Progenitor cell of endocrine pancreas (in vitro differentiated cells): ENCODE results near the gene MACF1. TPM values are rescaled to one million over a fixed set of nuclear protein-coding genes. Genes with fewer than 3 reads are reported as not detected.
A peak's percentile ranks its signal among the peaks of the same experiment; 100 is the strongest.

Experiments used
- DNase-seq: peaks from one replicate; pipeline ENCODE4 v3.0.0; 2021; ENCODE audit warnings: low spot score; ENCODE audit not compliant: unreplicated experiment
- H3K27ac Mint-ChIP-seq: 2 replicates; pipeline ENCODE4 v1.8.0; 2021; ENCODE audit warnings: mild to moderate bottlenecking, moderate library complexity, mixed read lengths
- H3K27me3 Mint-ChIP-seq: 2 replicates; pipeline ENCODE4 v1.8.0; 2021; ENCODE audit warnings: mixed read lengths
- H3K36me3 Mint-ChIP-seq: 2 replicates; pipeline ENCODE4 v1.8.0; 2022; ENCODE audit warnings: mixed read lengths; ENCODE audit not compliant: insufficient read depth
- H3K4me1 Mint-ChIP-seq: 2 replicates; pipeline ENCODE4 v1.8.0; 2021; ENCODE audit warnings: low read depth, mixed read lengths
- H3K4me3 Mint-ChIP-seq: 2 replicates; pipeline ENCODE4 v1.8.0; 2021; ENCODE audit warnings: low read depth, mild to moderate bottlenecking, moderate library complexity, mixed read lengths
- H3K9me3 Mint-ChIP-seq: 2 replicates; pipeline ENCODE4 v1.8.0; 2021; ENCODE audit warnings: low read depth, mixed read lengths
- total RNA-seq: library from RNA; stranded (reverse); gene quantifications from 2 replicates; pipeline ENCODE4 v1.2.1, GENCODE V29; 2021
- TF ChIP-seq, protein P1 (sequence below): fragments of 200-600 bp; sonication (generic); IDR thresholded peaks from one replicate; pipeline ENCODE4 v1.5.0; 2021; ENCODE audit warnings: antibody characterized with exemption, mild to moderate bottlenecking; ENCODE audit not compliant: unreplicated experiment

Gene MACF1
- total RNA-seq, 1 donor from 2014 or later: 241 TPM

DNA sequence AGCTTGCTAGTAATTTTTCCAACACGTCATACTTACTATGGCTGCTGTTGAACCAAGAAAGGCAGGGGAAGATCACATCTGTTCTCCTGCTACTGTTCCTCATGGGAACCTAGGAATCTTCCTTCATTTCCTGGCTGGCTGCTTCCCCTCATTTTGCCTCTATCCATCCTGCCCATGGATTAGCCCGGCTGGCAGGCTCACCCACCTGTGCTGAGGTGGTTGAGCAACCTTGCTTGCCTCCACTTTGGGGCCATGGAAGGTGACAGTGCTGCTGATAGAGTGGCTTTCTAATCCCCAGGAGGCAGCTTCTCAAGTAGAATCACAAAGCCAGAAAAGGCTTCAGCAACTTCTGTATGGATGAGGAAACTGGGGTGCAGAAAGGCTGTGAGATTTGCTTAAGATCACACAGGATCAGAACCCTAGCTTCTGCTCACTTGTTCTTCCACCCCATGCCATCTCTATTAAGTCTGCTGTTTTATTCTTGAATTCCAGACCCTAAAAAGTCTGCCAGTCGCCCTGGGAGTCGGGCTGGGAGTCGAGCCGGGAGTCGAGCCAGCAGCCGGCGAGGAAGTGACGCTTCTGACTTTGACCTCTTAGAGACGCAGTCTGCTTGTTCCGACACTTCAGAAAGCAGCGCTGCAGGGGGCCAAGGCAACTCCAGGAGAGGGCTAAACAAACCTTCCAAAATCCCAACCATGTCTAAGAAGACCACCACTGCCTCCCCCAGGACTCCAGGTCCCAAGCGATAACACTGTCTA, 280.7 kb downstream of the MACF1 start:
- Mint-ChIP-seq H3K4me3 (no peak overlapping the region), H3K4me1 (peaks cover 2% of the 10 kb centered on the region), H3K27me3 (peaks cover 8% of the 10 kb centered on the region), H3K9me3 (no peaks in the 10 kb centered on the region), H3K36me3 (peaks cover 23% of the 10 kb centered on the region), H3K27ac (no peak overlapping the region)
- DNase-seq: no peak
- TF ChIP-seq, protein P1, sequence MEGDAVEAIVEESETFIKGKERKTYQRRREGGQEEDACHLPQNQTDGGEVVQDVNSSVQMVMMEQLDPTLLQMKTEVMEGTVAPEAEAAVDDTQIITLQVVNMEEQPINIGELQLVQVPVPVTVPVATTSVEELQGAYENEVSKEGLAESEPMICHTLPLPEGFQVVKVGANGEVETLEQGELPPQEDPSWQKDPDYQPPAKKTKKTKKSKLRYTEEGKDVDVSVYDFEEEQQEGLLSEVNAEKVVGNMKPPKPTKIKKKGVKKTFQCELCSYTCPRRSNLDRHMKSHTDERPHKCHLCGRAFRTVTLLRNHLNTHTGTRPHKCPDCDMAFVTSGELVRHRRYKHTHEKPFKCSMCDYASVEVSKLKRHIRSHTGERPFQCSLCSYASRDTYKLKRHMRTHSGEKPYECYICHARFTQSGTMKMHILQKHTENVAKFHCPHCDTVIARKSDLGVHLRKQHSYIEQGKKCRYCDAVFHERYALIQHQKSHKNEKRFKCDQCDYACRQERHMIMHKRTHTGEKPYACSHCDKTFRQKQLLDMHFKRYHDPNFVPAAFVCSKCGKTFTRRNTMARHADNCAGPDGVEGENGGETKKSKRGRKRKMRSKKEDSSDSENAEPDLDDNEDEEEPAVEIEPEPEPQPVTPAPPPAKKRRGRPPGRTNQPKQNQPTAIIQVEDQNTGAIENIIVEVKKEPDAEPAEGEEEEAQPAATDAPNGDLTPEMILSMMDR: no peak

DNA sequence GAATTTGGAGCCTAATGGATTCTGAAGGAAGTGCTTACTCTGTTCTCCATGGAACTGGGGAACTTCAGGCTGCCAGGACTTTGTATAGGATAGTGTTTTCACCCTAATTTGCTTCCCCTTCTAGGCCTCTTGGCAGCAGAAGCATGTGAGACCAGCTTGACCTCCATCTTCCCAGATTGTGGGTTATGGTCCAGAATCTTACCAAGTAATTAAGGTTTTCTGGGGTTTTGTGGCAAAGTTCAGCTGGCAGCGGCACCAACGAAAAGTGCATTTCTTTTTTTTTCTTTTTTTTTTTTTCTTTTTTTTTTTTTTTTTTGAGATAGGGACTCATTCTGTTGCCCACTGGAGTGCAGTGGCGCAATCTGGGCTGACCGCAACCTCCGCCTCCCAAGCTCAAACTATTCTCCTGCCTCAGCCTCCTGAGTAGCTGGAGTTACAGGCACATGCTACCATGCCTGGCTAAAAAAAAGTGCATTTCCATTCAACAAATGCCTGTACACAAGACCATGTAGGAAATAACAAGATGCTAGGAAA, 283.6 kb downstream of the MACF1 start:
- Mint-ChIP-seq H3K4me3 (no peak overlapping the region), H3K4me1 (peaks cover 5% of the 10 kb centered on the region), H3K36me3 (peaks cover 14% of the 10 kb centered on the region), H3K27me3 (peaks cover 24% of the 10 kb centered on the region), H3K9me3 (no peaks in the 10 kb centered on the region), H3K27ac (peak overlapping the region; percentile 73)
- TF ChIP-seq, protein P1: no peak
- DNase-seq: no peak

DNA sequence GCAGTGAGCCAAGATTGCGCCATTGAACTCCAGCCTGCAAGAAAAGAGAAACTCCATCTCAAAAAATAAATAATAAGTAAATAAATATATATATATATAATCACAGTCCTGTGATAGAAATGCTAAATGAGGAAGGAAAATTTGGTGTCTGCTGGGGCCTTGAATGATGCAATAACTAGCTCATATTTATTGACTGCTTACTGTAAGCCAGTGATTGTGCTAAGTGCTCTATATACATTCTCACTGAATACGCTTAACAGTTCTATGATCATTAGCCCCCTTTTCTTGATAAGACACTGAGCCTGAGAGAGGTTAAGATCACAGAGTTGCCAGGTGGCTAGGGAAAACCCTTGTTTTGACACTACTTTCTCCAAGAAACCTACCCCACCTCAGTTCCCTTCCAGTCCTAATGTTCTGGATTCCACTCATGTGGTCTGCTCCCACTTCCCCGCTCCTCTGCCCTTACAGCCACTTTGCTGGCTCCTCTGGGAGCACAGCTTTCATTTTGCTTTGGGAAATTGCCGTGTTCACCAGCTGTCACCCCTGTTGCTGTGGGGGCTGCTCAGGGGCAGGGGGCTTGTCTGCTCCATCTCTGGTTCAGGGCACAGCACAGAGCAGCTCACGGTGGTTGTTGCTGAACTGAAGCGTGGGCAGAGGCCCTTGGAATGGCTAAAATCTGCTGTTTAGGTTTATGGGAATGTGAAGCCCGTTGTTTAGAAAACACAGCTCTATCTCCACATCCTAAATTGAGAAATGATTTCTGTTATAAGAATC, 284.5 kb downstream of the MACF1 start:
- Mint-ChIP-seq H3K27me3 (peaks cover 33% of the 10 kb centered on the region), H3K4me3 (no peak overlapping the region), H3K9me3 (no peaks in the 10 kb centered on the region), H3K4me1 (peaks cover 5% of the 10 kb centered on the region), H3K36me3 (peaks cover 10% of the 10 kb centered on the region), H3K27ac (no peak overlapping the region)
- no peak for DNase-seq
- TF ChIP-seq, protein P1: no peak

DNA sequence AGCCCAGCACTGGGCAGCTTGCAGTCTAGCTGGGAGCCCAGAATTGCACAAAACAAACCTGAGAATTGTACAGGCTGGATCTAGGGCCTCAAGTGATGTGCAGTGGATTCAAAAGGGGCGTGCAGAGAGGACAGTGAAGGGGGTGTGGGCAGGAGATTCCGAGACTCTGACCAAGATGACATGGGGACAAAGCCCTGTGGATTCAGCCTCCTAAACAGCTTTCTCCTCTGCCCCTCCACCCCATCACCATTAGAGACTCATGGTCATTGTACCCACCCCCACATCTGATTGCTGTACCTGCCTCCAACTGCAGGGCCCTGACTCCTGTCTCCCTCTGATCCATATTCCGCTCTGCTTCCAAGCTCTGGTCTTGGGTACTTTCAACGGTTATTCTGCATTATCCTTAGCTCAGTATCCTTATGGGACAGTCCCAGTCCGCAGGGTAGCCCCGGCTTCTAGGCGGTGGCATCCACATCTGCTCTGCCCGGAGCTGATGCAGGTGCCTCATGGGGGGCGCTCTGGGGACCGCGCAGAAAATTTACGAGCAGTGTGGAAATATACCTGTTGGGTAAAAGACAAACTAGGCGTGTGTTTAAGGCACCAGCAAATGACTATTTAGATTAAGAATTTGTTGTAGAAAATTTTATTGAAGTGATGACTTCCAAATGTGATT, 285.2 kb downstream of the MACF1 start:
- Mint-ChIP-seq H3K27ac (peak overlapping the region; percentile 67), H3K36me3 (peaks cover 10% of the 10 kb centered on the region), H3K27me3 (peaks cover 40% of the 10 kb centered on the region), H3K4me3 (no peak overlapping the region), H3K9me3 (no peaks in the 10 kb centered on the region), H3K4me1 (peaks cover 5% of the 10 kb centered on the region)
- TF ChIP-seq, protein P1: no peak
- DNase-seq: no peak

DNA sequence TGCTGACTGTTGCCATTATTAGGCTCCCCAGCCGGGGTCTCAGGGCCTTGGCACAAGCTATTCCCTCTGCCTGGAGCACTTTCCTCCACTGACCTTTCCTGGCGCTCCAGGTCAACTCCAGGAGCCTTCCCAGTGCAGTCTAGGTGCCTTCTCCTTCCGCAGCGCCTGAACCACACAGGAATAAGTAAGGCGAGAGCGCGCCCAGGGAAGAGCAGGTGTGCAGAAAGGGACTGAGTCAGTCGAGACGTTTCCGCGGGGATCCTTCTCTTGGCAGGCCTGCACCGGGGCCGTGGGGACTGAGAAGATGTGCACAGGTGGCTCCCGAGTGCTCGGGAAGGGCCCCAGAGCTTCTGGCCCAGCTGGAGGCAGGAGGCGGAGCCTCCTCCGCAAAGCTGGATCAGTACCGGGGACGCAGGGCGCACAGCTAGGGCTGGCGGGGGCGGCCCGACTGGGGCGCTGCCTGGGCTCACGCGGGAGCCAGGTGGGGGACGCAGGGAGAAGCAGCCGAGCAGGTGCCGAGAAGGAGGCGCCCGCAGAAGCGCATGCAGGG, 286.2 kb downstream of the MACF1 start:
- peaks cover 40% of the 10 kb centered on the region for H3K27me3 Mint-ChIP-seq
- no peak for DNase-seq
- peak overlapping the region; percentile 50 for H3K4me3 Mint-ChIP-seq
- H3K36me3 Mint-ChIP-seq: peaks cover 6% of the 10 kb centered on the region
- peaks cover 5% of the 10 kb centered on the region for H3K4me1 Mint-ChIP-seq
- H3K27ac Mint-ChIP-seq: no peak overlapping the region
- TF ChIP-seq, protein P1: no peak
- H3K9me3 Mint-ChIP-seq: no peaks in the 10 kb centered on the region
